ENCODE measurements around the gene FGF5. TPM values are rescaled to one million over a fixed set of nuclear protein-coding genes. Genes with fewer than 3 reads are reported as not detected.
"Not testable (repeated sequence)": the region's sequence is repeated elsewhere in the genome, so short reads cannot be mapped to it uniquely, and the experiment has no call there.

Gene FGF5
- total and polyA plus RNA-seq, 10 of the 15 experiments (the other 5 are each of a cell fraction or from before 2014, with no cell fraction given): 0.87 to 7.4 (median 1.6) TPM

- SMC1A ChIA-PET (ENCODE audit: uncharacterized antibody, unreplicated experiment): interaction anchor here (1.0 kb wide), 1 partner anchor 23 kb away, joined by 3 read pairs; no protein-coding TSS in a partner anchor
- TF ChIP-seq ZNF24 (IDR thresholded peaks at IDR 0.05): no peak
- no peak for TF ChIP-seq NRF1 (conservative IDR thresholded peaks at IDR 0.05; ENCODE audit: low read depth, low read length)
- TF ChIP-seq CHD1 (IDR thresholded peaks at IDR 0.05; ENCODE audit: low read depth, low read length): no peak
- no peak for TF ChIP-seq CBX3 (IDR thresholded peaks at IDR 0.05; ENCODE audit: borderline replicate concordance, low read depth)
- no peak for TF ChIP-seq EZH2 (IDR thresholded peaks at IDR 0.05; ENCODE audit: borderline replicate concordance, control insufficient read depth, low read depth, low read length)
- RAD21 ChIA-PET (ENCODE audit: unreplicated experiment): interaction anchor here (1.6 kb wide), 1 partner anchor 23 kb away, joined by 3 read pairs; no protein-coding TSS in a partner anchor
- no peak overlapping the region for H2AFZ ChIP-seq (ENCODE audit: control insufficient read depth, low read depth, low read length)
- H3K27ac ChIP-seq (ENCODE audit: control insufficient read depth, insufficient read depth): no peak overlapping the region
- DNase-seq (ENCODE audit: low read depth, low spot score) (no peak), FAIRE-seq (no peak), ATAC-seq (no peak)
- no peaks in the 10 kb centered on the region for H3K36me3 ChIP-seq (ENCODE audit: control insufficient read depth in 2 of 2, insufficient read depth in 2 of 2, low read length in 1 of 2)
- H4K20me1 ChIP-seq (ENCODE audit: control insufficient read depth, insufficient read depth): no peaks in the 10 kb centered on the region
- H3K4me3 ChIP-seq: no peak overlapping the region
- POLR2A ChIA-PET: no interaction called here
- intact Hi-C loops (cut with micrococcal nuclease; ENCODE audit: unreplicated experiment) (no loop called here), in situ Hi-C loops (cut with MboI) (no loop called here)
- H3K9me3 ChIP-seq (replicated peaks; ENCODE audit: control insufficient read depth, insufficient read depth, low read length): no peaks in the 10 kb centered on the region; the same call in 2 of the 3 replicates
- no TSS peak for BruUV-seq (replicated peaks)
- no peaks in the 10 kb centered on the region for H3K79me2 ChIP-seq (ENCODE audit: control insufficient read depth, insufficient read depth, low read length)
- no peaks in the 10 kb centered on the region for H3K4me1 ChIP-seq (ENCODE audit: control insufficient read depth, insufficient read depth, low read length)
- no peak overlapping the region for H3K4me2 ChIP-seq (ENCODE audit: control insufficient read depth, insufficient read depth)
- no peaks in the 10 kb centered on the region for H3K27me3 ChIP-seq (replicated peaks in 1 of 2; ENCODE audit: control insufficient read depth in 2 of 2, insufficient read depth in 2 of 2, low read length in 1 of 2)
- CTCF ChIA-PET: no interaction called here
- no peak overlapping the region for H3K9ac ChIP-seq (ENCODE audit: control insufficient read depth, insufficient read depth, low read length)
- 56% methylated on average over 6 of the region's 6 CpGs for WGBS (ENCODE audit: insufficient coverage, insufficient replicate concordance, low lambda C conversion rate, missing lambda C conversion rate)
Measured at GRCh38 chr4:80243274-80244018, 23.0 kb upstream of the FGF5 start.

- H3K4me3 ChIP-seq; H3K27me3 ChIP-seq (replicated peaks in 1 of 2; ENCODE audit: control insufficient read depth in 2 of 2, insufficient read depth in 2 of 2, low read length in 1 of 2); H3K9me3 ChIP-seq (replicated peaks; ENCODE audit: control insufficient read depth, insufficient read depth, low read length); H3K27ac ChIP-seq (ENCODE audit: control insufficient read depth, insufficient read depth); H3K79me2 ChIP-seq (ENCODE audit: control insufficient read depth, insufficient read depth, low read length); POLR2A ChIA-PET; H3K4me2 ChIP-seq (ENCODE audit: control insufficient read depth, insufficient read depth); H3K4me1 ChIP-seq (ENCODE audit: control insufficient read depth, insufficient read depth, low read length); DNase-seq (ENCODE audit: low read depth, low spot score); H3K9ac ChIP-seq (ENCODE audit: control insufficient read depth, insufficient read depth, low read length); H2AFZ ChIP-seq (ENCODE audit: control insufficient read depth, low read depth, low read length); CTCF ChIA-PET; intact Hi-C loops (cut with micrococcal nuclease; ENCODE audit: unreplicated experiment); RAD21 ChIA-PET (ENCODE audit: unreplicated experiment); BruUV-seq (replicated peaks); H4K20me1 ChIP-seq (ENCODE audit: control insufficient read depth, insufficient read depth); FAIRE-seq; in situ Hi-C loops (cut with MboI); ATAC-seq; H3K36me3 ChIP-seq (ENCODE audit: control insufficient read depth in 2 of 2, insufficient read depth in 2 of 2, low read length in 1 of 2): not testable (repeated sequence)
- WGBS (ENCODE audit: insufficient coverage, insufficient replicate concordance, low lambda C conversion rate, missing lambda C conversion rate): 91% methylated on average over 1 of the region's 1 CpG
- SMC1A ChIA-PET (ENCODE audit: uncharacterized antibody, unreplicated experiment): interaction anchor here (0.6 to 3.6 kb wide), 3 partner anchors 12 to 18 kb away, joined by 3 to 17 read pairs (median 6); no protein-coding TSS in a partner anchor
Measured at GRCh38 chr4:80247484-80247883, 19.0 kb upstream of the FGF5 start.
